Colonic mucosa (tissue), 4 donors: Measurements from ENCODE around the gene SCP2. TPM values are rescaled to one million over a fixed set of nuclear protein-coding genes. Genes with fewer than 3 reads are reported as not detected.
"Not testable (repeated sequence)": the region's sequence is repeated elsewhere in the genome, so short reads cannot be mapped to it uniquely, and the experiment has no call there.

Experiments used
- DNase-seq: peaks from one replicate; pipeline ENCODE4 v3.0.0-alpha.2; 2020
- H3K27ac ChIP-seq: fragments of 200-600 bp; one replicate; pipeline ENCODE4 v1.8.0; 2021
- H3K27me3 ChIP-seq: fragments of 200-600 bp; one replicate; pipeline ENCODE4 v1.8.0; 2021
- H3K36me3 ChIP-seq: fragments of 200-600 bp; one replicate; pipeline ENCODE4 v1.8.0; 2021
- H3K4me1 ChIP-seq: fragments of 200-600 bp; one replicate; pipeline ENCODE4 v1.8.0; 2021; ENCODE audit warnings: mild to moderate bottlenecking
- H3K4me3 ChIP-seq: fragments of 200-600 bp; one replicate; pipeline ENCODE4 v1.8.0; 2021
- H3K9ac ChIP-seq, 2 donors: one replicate each; pipeline ENCODE4 v1.7.0; 2013; ENCODE audit warnings: control low read depth in 2 of 2, low read depth in 2 of 2, low read length in 2 of 2
- H3K9me3 ChIP-seq: fragments of 200-600 bp; one replicate; pipeline ENCODE4 v1.8.0; 2021
- intact Hi-C: fragments of 100-400 bp; cut with DNase I; formaldehyde crosslinking; loops from one replicate; pipeline ENCODE4 v1.14.1; 2022
- total RNA-seq, 2 donors: library from RNA; stranded (reverse); fragmentation: NEBNext Ultra II Directional in 1 of 2; extraction: Animal tissue kit (Norgen Biotek cat#: 25700) in 1 of 2; gene quantifications; one replicate each; pipeline ENCODE4 v1.2.1, GENCODE V29; 2021
- TF ChIP-seq, protein P1 (sequence below): fragments of 200-600 bp; IDR thresholded peaks from one replicate; pipeline ENCODE4 v1.8.0; 2022; ENCODE audit warnings: antibody characterized with exemption, mild to moderate bottlenecking
- donor health status: healthy.
- donor health status: DM: no; HTN: no; CAD: no.
- donor health status: DM: no; HTN: no; CAD: no.

SCP2 gene
- total RNA-seq, 2 donors from 2014 or later: 178 to 325 TPM

DNA sequence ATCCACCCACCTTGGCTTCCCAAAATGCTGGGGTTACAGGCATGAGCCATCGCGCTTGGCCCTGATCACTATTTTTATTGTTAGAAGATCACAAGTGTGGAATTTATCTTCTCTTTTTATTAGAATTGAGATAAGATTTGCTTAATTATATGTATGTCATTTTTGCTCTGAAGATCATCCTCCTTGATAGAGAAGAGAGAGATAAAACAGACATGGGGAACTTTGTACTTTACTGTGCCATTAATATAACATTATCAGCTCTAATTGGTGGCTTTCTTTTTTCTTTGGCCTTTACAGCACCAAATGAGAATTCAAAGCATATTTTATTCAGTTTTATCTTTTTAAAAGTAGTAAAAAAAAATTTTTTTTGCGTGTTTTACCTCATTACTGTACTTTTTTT is 46.8 kb downstream of the SCP2 start:
- Histone ChIP-seq H3K9me3 (no peaks in the 10 kb centered on the region), H3K9ac (no peak overlapping the region), H3K27me3 (no peaks in the 10 kb centered on the region), H3K4me3 (no peak overlapping the region), H3K4me1 (no peaks in the 10 kb centered on the region), H3K27ac (no peak overlapping the region), H3K36me3 (no peaks in the 10 kb centered on the region)
- intact Hi-C loops: no loop called here
- TF ChIP-seq, protein P1, sequence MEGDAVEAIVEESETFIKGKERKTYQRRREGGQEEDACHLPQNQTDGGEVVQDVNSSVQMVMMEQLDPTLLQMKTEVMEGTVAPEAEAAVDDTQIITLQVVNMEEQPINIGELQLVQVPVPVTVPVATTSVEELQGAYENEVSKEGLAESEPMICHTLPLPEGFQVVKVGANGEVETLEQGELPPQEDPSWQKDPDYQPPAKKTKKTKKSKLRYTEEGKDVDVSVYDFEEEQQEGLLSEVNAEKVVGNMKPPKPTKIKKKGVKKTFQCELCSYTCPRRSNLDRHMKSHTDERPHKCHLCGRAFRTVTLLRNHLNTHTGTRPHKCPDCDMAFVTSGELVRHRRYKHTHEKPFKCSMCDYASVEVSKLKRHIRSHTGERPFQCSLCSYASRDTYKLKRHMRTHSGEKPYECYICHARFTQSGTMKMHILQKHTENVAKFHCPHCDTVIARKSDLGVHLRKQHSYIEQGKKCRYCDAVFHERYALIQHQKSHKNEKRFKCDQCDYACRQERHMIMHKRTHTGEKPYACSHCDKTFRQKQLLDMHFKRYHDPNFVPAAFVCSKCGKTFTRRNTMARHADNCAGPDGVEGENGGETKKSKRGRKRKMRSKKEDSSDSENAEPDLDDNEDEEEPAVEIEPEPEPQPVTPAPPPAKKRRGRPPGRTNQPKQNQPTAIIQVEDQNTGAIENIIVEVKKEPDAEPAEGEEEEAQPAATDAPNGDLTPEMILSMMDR: no peak
- DNase-seq: no peak

DNA sequence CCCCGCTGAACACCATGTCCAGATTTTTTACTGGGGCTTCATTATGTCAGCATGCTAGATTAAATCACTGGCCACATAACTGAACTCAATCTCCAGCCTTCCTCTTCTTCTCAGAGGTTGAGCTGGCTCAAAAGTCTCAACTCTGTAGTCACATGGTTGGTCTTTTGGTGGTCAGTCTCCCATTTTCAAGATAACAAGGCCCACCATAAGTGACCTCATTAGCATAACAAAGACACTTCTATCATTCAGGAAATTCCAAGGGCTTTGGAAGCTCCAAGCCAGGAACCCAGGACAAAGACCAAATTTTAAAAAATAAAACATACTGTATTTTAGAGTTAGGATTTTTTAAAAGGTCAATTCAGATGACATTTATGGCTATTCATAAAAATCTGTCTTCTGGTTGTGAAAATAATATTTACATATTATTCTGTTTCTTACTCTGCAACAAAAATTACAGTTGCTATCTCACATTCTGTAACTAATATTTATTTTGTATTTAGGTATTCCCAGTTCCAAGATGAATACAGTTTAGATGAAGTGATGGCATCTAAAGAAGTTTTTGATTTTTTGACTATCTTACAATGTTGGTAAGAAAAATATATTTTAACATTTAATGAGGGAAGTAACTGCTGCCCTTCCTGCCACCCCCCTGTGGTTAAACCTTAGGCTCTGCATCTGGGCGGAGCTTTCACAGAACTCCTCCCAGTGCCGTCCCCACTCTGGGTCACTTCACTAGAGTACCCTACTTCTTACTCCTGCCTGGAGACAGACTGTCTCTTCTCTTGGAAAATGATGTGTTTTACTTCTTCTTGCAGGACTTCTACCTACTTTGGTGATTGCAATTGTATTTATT is 49.3 kb downstream of the SCP2 start:
- no peaks in the 10 kb centered on the region for H3K27me3 ChIP-seq
- H3K9ac ChIP-seq: no peak overlapping the region
- TF ChIP-seq, protein P1: no peak
- DNase-seq: no peak
- no peaks in the 10 kb centered on the region for H3K36me3 ChIP-seq
- no peak overlapping the region for H3K27ac ChIP-seq
- no peaks in the 10 kb centered on the region for H3K4me1 ChIP-seq
- intact Hi-C loops: no loop called here
- H3K4me3 ChIP-seq: no peak overlapping the region
- no peaks in the 10 kb centered on the region for H3K9me3 ChIP-seq

DNA sequence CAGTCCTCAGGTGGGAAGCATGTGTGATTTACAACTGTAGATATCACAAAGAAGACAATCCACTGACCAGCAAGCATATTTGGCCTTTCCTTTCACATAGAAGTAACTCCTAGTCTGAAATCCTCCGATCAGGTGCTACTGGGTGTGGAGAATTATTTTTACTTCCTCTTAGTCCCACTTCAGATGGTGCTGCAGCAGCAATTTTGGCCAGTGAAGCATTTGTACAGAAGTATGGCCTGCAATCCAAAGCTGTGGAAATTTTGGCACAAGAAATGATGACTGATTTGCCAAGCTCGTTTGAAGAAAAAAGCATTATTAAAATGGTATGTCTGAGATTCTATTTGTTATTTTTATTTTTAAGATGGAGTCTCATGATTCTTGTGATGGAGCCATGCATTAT is 51.0 kb downstream of the SCP2 start:
- H3K27ac ChIP-seq: no peak overlapping the region
- TF ChIP-seq, protein P1: no peak
- no peaks in the 10 kb centered on the region for H3K4me1 ChIP-seq
- H3K4me3 ChIP-seq: no peak overlapping the region
- H3K27me3 ChIP-seq: no peaks in the 10 kb centered on the region
- DNase-seq: no peak
- no peaks in the 10 kb centered on the region for H3K9me3 ChIP-seq
- no peaks in the 10 kb centered on the region for H3K36me3 ChIP-seq
- H3K9ac ChIP-seq: no peak overlapping the region
- intact Hi-C loops: no loop called here

DNA sequence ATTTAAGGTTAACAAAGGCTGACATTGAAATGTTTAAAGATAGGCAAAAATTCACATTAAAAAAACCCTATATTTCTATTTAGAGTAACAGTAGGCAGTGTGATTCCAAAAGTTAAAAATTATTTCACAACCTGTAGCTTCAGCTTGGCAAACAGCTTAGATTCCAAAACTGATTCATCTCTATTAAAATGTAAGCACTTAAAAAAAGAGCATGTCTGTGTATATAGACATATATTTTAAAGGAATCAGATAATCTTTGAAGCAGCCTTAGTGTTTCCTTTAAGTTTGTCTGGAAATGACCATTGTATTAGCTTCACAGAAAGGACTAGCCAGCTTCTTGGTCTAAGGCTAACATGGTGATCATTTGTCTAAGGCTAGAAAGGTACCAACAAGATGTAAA is 65.7 kb downstream of the SCP2 start:
- intact Hi-C loops, H3K4me3 ChIP-seq, H3K27me3 ChIP-seq, DNase-seq, H3K9me3 ChIP-seq, H3K9ac ChIP-seq, H3K27ac ChIP-seq, H3K36me3 ChIP-seq, H3K4me1 ChIP-seq: not testable (repeated sequence)

DNA sequence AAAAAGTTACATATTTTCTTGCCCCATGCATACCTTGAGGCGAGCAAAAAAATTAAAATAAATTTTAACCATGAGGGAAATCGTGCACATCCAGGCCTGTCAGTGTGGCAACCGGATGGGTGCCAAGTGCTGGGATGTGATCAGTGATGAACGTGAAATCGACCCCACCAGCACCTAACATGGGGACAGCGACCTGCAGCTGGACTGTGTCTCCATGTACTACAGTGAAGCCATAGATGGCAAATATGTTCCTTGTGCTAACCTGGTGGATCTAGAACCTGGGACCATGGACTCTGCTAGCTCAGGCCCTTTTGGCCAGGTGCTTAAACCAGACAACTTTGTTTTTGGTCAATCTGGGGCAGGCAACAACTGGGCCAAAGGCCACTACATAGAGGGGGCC is 67.6 kb downstream of the SCP2 start:
- TF ChIP-seq, protein P1: no peak
- intact Hi-C loops: no loop called here

DNA sequence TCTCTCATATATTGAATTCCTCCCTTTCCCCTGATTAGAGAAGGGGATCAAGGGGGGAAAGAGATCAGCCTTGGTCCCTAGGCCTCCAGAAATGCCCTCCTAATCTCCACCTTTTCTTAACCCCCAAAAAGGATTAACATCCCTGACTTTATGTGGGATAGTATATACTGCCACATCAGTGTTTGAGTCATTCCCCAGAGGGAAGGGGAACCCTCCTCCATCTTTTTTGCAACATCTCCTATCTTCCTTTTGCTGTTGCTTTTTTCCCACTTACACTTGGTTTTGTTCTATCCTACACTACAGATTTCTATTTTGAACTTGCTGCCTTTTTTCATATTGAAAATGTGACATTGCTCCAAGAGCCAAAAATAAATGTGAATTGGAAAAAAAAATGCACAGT is 69.6 kb downstream of the SCP2 start:
- H3K27me3 ChIP-seq: no peaks in the 10 kb centered on the region
- DNase-seq: no peak
- intact Hi-C loops: no loop called here
- TF ChIP-seq, protein P1: no peak
- no peaks in the 10 kb centered on the region for H3K4me1 ChIP-seq
- H3K9ac ChIP-seq: no peak overlapping the region
- no peak overlapping the region for H3K4me3 ChIP-seq
- no peaks in the 10 kb centered on the region for H3K36me3 ChIP-seq
- no peak overlapping the region for H3K27ac ChIP-seq
- no peaks in the 10 kb centered on the region for H3K9me3 ChIP-seq

More for the DNA sequence above, 67.6 kb downstream of the SCP2 start:
- Histone ChIP-seq H3K9ac (no peak overlapping the region), H3K4me1 (no peaks in the 10 kb centered on the region), H3K9me3 (no peaks in the 10 kb centered on the region), H3K36me3 (no peaks in the 10 kb centered on the region), H3K4me3 (no peak overlapping the region), H3K27me3 (no peaks in the 10 kb centered on the region), H3K27ac (no peak overlapping the region)
- no peak for DNase-seq
